Panc1 (cell line): ENCODE measurements around the gene CSTF2T. TPM values are rescaled to one million over a fixed set of nuclear protein-coding genes. Genes with fewer than 3 reads are reported as not detected.

Experiments used
- ATAC-seq: fragments of 200-7000 bp; cut with Tn5 transposase; 2 replicates; pipeline ENCODE4 v1.9.1; 2020; ENCODE audit warnings: mild to moderate bottlenecking, moderate library complexity
- BruUV-seq: library from RNA; stranded (reverse); fragments of 400-500 nt; replicated peaks from 2 replicates; lab custom pipeline; 2021; lab: Mats Ljungman, UMichigan
- CTCF ChIA-PET: fragments of 300-600 bp; sonication (Branson Sonifier 250); formaldehyde crosslinking; loops from one replicate; lab custom pipeline; 2022; ENCODE audit warnings: antibody characterized with exemption; lab: Charles Lee
- POLR2A ChIA-PET: fragments of 300-600 bp; sonication (Branson Sonifier 250); formaldehyde crosslinking; loops from one replicate; lab custom pipeline; 2022; ENCODE audit warnings: antibody characterized with exemption; lab: Charles Lee
- DNase-seq: peaks from one replicate; pipeline ENCODE4 v3.0.0-alpha.2; 2010; ENCODE audit warnings: low read depth, low spot score
- H3K27ac ChIP-seq: 2 replicates; pipeline ENCODE4 v1.5.1; 2011; ENCODE audit warnings: mild to moderate bottlenecking, low read length, inconsistent platforms
- H3K27me3 ChIP-seq: fragments of 200-500 bp; sonication (Bioruptor generic); 2 replicates; pipeline ENCODE4 v1.6.0; 2014; ENCODE audit warnings: low read length, inconsistent platforms; ENCODE audit not compliant: control insufficient read depth, insufficient read depth
- H3K36me3 ChIP-seq: fragments of 200-500 bp; sonication (Bioruptor generic); 2 replicates; pipeline ENCODE4 v1.5.1; 2014; ENCODE audit warnings: inconsistent platforms, mild to moderate bottlenecking, low read length, moderate library complexity; ENCODE audit not compliant: control insufficient read depth, insufficient read depth
- H3K4me1 ChIP-seq: 2 replicates; pipeline ENCODE4 v1.5.1; 2011; ENCODE audit warnings: inconsistent platforms, mild to moderate bottlenecking, low read length, moderate library complexity; ENCODE audit not compliant: control insufficient read depth, insufficient read depth
- H3K4me3 ChIP-seq, 2 experiments: 2 replicates each; pipeline ENCODE4 v1.5.1; 2011 to 2012; ENCODE audit warnings: low read depth in 2 of 2, low read length in 2 of 2, mild to moderate bottlenecking in 2 of 2, inconsistent platforms in 1 of 2, moderate library complexity in 1 of 2
- H3K9me3 ChIP-seq: fragments of 200-500 bp; sonication (Bioruptor generic); 2 replicates; pipeline ENCODE4 v1.5.1; 2014; ENCODE audit warnings: low read depth, mild to moderate bottlenecking, inconsistent platforms, low read length, moderate library complexity; ENCODE audit not compliant: control insufficient read depth, insufficient read depth
- POLR2AphosphoS5 ChIP-seq: IDR thresholded peaks from 2 replicates; pipeline ENCODE4 v1.6.1; 2012; ENCODE audit warnings: mild to moderate bottlenecking, low read depth, low read length, moderate library complexity
- SIN3A ChIP-seq: IDR thresholded peaks from 2 replicates; pipeline ENCODE4 v1.6.1; 2012; ENCODE audit warnings: low read depth, mild to moderate bottlenecking, low read length, moderate library complexity, borderline replicate concordance; ENCODE audit not compliant: insufficient read depth
- TCF7L2 ChIP-seq: IDR thresholded peaks from 2 replicates; pipeline ENCODE4 v1.6.1; 2011; ENCODE audit warnings: mild to moderate bottlenecking, low read depth, low read length, inconsistent platforms
- in situ Hi-C: cut with HindIII; loops from 2 replicates; pipeline ENCODE4 v1.10.0; 2016; ENCODE audit warnings: low sequenced_read_pairs, low pct_unique_long_range_greater_than_20kb
- intact Hi-C: fragments of 100-400 bp; cut with micrococcal nuclease; formaldehyde crosslinking; loops from one replicate; pipeline ENCODE4 v1.10.0; 2022; ENCODE audit not compliant: unreplicated experiment
- total RNA-seq: library from RNA; stranded (reverse); gene quantifications from one replicate; pipeline ENCODE4 v1.2.1, GENCODE V29; 2021; ENCODE audit not compliant: unreplicated experiment
- TF ChIP-seq, protein P1 (sequence below): fragments of 450-650 bp; IDR thresholded peaks from 2 replicates; pipeline ENCODE4 v1.5.1; 2017; ENCODE audit warnings: mild to moderate bottlenecking
- TF ChIP-seq, protein P2 (sequence below), 2 experiments: IDR thresholded peaks; 2 replicates each; pipeline ENCODE4 v1.6.1; 2011 to 2012; ENCODE audit warnings: low read depth in 2 of 2, control low read depth in 1 of 2, low read length in 1 of 2, mild to moderate bottlenecking in 1 of 2, moderate library complexity in 1 of 2; ENCODE audit not compliant: insufficient read depth in 1 of 2

Gene CSTF2T
- total RNA-seq, 1 experiment from 2014 or later: 20.8 TPM

DNA sequence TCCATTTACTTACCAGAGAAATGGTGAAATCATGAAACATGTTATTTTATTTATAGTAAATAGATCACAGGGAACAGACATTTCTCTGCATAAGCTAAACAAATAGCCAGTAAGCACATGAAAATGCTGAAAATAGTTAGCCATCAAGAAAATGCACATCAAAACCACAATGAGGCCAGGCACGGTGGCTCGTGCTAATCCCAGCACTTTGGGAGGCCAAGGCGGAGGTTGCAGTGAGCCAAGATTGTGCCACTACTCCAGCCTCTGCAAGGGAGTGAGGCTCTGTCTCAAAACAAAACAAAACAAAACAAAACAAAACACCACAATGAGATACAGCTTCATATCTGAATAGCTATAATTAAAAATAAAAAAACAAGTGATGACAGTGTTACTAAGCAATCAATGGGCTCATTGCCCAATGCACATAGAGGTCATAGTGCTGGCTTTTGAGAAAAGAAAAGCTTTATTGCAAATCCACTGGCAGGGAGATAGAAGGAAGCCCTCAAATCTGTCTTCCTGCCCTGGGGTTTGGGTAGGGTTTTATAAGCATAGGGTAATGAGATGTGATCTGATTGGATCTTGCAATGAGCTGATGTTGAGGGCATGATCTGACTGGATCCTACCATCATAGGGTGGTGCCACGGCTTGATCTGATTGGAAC lies 16.2 kb downstream of the CSTF2T start:
- Histone ChIP-seq H3K4me1 (no peaks in the 10 kb centered on the region), H3K27me3 (peaks cover 7% of the 10 kb centered on the region), H3K36me3 (no peaks in the 10 kb centered on the region), H3K9me3 (no peaks in the 10 kb centered on the region), H3K4me3 (no peak overlapping the region), H3K27ac (no peak overlapping the region)
- TF ChIP-seq TCF7L2: no peak
- TF ChIP-seq SIN3A: no peak
- TF ChIP-seq, protein P1, sequence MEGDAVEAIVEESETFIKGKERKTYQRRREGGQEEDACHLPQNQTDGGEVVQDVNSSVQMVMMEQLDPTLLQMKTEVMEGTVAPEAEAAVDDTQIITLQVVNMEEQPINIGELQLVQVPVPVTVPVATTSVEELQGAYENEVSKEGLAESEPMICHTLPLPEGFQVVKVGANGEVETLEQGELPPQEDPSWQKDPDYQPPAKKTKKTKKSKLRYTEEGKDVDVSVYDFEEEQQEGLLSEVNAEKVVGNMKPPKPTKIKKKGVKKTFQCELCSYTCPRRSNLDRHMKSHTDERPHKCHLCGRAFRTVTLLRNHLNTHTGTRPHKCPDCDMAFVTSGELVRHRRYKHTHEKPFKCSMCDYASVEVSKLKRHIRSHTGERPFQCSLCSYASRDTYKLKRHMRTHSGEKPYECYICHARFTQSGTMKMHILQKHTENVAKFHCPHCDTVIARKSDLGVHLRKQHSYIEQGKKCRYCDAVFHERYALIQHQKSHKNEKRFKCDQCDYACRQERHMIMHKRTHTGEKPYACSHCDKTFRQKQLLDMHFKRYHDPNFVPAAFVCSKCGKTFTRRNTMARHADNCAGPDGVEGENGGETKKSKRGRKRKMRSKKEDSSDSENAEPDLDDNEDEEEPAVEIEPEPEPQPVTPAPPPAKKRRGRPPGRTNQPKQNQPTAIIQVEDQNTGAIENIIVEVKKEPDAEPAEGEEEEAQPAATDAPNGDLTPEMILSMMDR: no peak
- TF ChIP-seq, protein P2, sequence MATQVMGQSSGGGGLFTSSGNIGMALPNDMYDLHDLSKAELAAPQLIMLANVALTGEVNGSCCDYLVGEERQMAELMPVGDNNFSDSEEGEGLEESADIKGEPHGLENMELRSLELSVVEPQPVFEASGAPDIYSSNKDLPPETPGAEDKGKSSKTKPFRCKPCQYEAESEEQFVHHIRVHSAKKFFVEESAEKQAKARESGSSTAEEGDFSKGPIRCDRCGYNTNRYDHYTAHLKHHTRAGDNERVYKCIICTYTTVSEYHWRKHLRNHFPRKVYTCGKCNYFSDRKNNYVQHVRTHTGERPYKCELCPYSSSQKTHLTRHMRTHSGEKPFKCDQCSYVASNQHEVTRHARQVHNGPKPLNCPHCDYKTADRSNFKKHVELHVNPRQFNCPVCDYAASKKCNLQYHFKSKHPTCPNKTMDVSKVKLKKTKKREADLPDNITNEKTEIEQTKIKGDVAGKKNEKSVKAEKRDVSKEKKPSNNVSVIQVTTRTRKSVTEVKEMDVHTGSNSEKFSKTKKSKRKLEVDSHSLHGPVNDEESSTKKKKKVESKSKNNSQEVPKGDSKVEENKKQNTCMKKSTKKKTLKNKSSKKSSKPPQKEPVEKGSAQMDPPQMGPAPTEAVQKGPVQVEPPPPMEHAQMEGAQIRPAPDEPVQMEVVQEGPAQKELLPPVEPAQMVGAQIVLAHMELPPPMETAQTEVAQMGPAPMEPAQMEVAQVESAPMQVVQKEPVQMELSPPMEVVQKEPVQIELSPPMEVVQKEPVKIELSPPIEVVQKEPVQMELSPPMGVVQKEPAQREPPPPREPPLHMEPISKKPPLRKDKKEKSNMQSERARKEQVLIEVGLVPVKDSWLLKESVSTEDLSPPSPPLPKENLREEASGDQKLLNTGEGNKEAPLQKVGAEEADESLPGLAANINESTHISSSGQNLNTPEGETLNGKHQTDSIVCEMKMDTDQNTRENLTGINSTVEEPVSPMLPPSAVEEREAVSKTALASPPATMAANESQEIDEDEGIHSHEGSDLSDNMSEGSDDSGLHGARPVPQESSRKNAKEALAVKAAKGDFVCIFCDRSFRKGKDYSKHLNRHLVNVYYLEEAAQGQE (IDR thresholded peaks at IDR 0.05; ENCODE audit: insufficient read depth in 1 of 2, low read depth in 2 of 2, low read length in 1 of 2): no peak
- TF ChIP-seq POLR2AphosphoS5: no peak
- ChIA-PET POLR2A (no interaction called here), CTCF (no interaction called here)
- in situ Hi-C loops (no loop called here), intact Hi-C loops (no loop called here)
- BruUV-seq: no TSS peak
- DNase-seq: no peak
- no peak for ATAC-seq

DNA sequence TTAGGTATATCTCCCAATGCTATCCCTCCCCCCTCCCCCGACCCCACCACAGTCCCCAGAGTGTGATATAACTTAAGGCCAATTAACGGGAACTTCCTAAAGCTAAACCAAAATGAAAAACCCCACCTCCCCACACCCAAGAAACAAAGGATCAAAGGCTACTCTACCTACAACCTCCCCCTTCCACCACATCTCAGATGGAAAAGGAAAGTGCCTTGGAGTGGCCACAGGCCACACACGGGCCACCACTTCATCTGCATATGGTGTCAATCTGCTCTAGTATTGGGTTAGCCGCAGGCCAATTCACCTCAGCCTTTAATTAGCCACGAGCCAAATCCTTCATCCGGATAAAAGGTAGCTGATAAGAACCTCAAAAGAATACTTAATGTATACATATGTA lies 19.6 kb downstream of the CSTF2T start:
- H3K9me3 ChIP-seq: no peaks in the 10 kb centered on the region
- intact Hi-C loops (no loop called here), in situ Hi-C loops (no loop called here)
- no peak overlapping the region for H3K27ac ChIP-seq
- POLR2A ChIA-PET: interaction anchor here (0.8 kb wide), 1 partner anchor 57 kb away, joined by 3 read pairs; no protein-coding TSS in a partner anchor
- DNase-seq: no peak
- H3K4me3 ChIP-seq: no peak overlapping the region
- no peak for ATAC-seq
- BruUV-seq: no TSS peak
- H3K4me1 ChIP-seq: no peaks in the 10 kb centered on the region
- H3K27me3 ChIP-seq: peaks cover 7% of the 10 kb centered on the region
- TF ChIP-seq, protein P2 (IDR thresholded peaks at IDR 0.05; ENCODE audit: insufficient read depth in 1 of 2, low read depth in 2 of 2, low read length in 1 of 2): no peak
- TF ChIP-seq SIN3A (no peak), POLR2AphosphoS5 (no peak), TCF7L2 (no peak)
- TF ChIP-seq, protein P1: no peak
- CTCF ChIA-PET: no interaction called here
- no peaks in the 10 kb centered on the region for H3K36me3 ChIP-seq
